ENCODE results near the gene SULT2B1. TPM values are rescaled to one million over a fixed set of nuclear protein-coding genes. Genes with fewer than 3 reads are reported as not detected.

Gene SULT2B1
- total and polyA plus RNA-seq, 2 of the 4 experiments (the other 2 are of a cell fraction), result 0.09 TPM; not detected in 1

DNA sequence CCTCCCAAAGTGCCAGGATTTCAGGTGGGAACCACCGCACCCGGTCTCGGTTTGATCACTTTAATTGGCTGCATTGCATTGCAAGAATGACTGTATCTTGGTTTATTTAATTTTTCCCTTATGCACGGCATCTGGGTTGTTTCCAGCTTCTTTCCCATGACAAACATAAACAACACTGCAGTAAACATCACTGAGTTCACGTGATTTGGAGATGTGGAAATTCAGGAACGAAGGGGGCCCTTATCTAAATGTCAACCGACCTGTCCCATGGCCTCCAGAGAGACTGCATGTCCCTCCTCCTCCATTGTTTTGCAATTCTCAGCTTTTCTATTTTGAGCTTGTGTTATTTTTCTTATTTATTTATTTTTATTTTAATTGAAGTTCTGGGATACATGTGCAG, 14.4 kb upstream of the SULT2B1 start:
- no peak overlapping the region for H2BK120ac ChIP-seq (ENCODE audit: low read depth, low read length)
- no peak overlapping the region for H2BK5ac ChIP-seq (ENCODE audit: low read depth, low read length, poor library complexity, severe bottlenecking)
- H2AK5ac ChIP-seq (ENCODE audit: low read depth, low read length), result no peak overlapping the region
- H2AK9ac ChIP-seq (replicated peaks; ENCODE audit: low read depth, low read length, poor library complexity), result no peak overlapping the region
- no peak overlapping the region for H4K91ac ChIP-seq (ENCODE audit: insufficient read depth, low read depth, low read length)
- no peak overlapping the region for H4K8ac ChIP-seq (ENCODE audit: low read depth in 2 of 2, low read length in 2 of 2)
- H3K4ac ChIP-seq (ENCODE audit: low read depth, low read length), result no peak overlapping the region
- ChIA-PET CTCF (no interaction called here), POLR2A (ENCODE audit: unreplicated experiment) (no interaction called here)
- H3K79me1 ChIP-seq (ENCODE audit: low read depth in 1 of 2, low read length in 2 of 2), result no peaks in the 10 kb centered on the region
- H3K36me3 ChIP-seq (ENCODE audit: control insufficient read depth, insufficient read depth, low read length), result no peaks in the 10 kb centered on the region
- no peaks in the 10 kb centered on the region; the same call in 1 of the 2 replicates for H3K27me3 ChIP-seq (ENCODE audit: control insufficient read depth, insufficient read depth, low read length)
- H3K18ac ChIP-seq (ENCODE audit: low read depth, low read length), result no peak overlapping the region
- H3K27ac ChIP-seq (ENCODE audit: insufficient read depth, low read length), result no peak overlapping the region
- TF ChIP-seq, protein P1, sequence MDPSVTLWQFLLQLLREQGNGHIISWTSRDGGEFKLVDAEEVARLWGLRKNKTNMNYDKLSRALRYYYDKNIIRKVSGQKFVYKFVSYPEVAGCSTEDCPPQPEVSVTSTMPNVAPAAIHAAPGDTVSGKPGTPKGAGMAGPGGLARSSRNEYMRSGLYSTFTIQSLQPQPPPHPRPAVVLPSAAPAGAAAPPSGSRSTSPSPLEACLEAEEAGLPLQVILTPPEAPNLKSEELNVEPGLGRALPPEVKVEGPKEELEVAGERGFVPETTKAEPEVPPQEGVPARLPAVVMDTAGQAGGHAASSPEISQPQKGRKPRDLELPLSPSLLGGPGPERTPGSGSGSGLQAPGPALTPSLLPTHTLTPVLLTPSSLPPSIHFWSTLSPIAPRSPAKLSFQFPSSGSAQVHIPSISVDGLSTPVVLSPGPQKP (IDR thresholded peaks at IDR 0.05; ENCODE audit: borderline replicate concordance, low read depth, low read length), result no peak
- TF ChIP-seq MXI1 (IDR thresholded peaks at IDR 0.05; ENCODE audit: borderline replicate concordance, low read depth, low read length) (no peak), CHD1 (IDR thresholded peaks at IDR 0.05; ENCODE audit: low read depth, low read length) (no peak), BHLHE40 (IDR thresholded peaks at IDR 0.05; ENCODE audit: low read depth, low read length) (no peak), NFE2L2 (IDR thresholded peaks at IDR 0.05; ENCODE audit: low read depth, low read length) (no peak), RFX5 (IDR thresholded peaks at IDR 0.05; ENCODE audit: low read depth, low read length) (no peak), POLR2A (IDR thresholded peaks at IDR 0.05; ENCODE audit: low read depth, low read length) (no peak), MAFK (IDR thresholded peaks at IDR 0.05; ENCODE audit: low read depth, low read length) (no peak), RCOR1 (IDR thresholded peaks at IDR 0.05; ENCODE audit: insufficient replicate concordance, low read length) (no peak), RAD21 (IDR thresholded peaks at IDR 0.05; ENCODE audit: low read length) (no peak), SMC3 (IDR thresholded peaks at IDR 0.05; ENCODE audit: low read depth, low read length) (no peak), CEBPB (IDR thresholded peaks at IDR 0.05; ENCODE audit: low read depth, low read length) (no peak), FOS (IDR thresholded peaks at IDR 0.05; ENCODE audit: low read depth, low read length) (no peak)
- TF ChIP-seq, protein P2, sequence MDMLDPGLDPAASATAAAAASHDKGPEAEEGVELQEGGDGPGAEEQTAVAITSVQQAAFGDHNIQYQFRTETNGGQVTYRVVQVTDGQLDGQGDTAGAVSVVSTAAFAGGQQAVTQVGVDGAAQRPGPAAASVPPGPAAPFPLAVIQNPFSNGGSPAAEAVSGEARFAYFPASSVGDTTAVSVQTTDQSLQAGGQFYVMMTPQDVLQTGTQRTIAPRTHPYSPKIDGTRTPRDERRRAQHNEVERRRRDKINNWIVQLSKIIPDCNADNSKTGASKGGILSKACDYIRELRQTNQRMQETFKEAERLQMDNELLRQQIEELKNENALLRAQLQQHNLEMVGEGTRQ (IDR thresholded peaks at IDR 0.05; ENCODE audit: low read depth, low read length), result no peak
- no peaks in the 10 kb centered on the region for H3K4me1 ChIP-seq (ENCODE audit: control insufficient read depth, insufficient read depth, low read length)
- no peak overlapping the region for H3K23ac ChIP-seq (ENCODE audit: low read depth, low read length)
- H3K4me3 ChIP-seq (ENCODE audit: insufficient read depth, low read depth, low read length), result no peak overlapping the region
- H3K14ac ChIP-seq (replicated peaks; ENCODE audit: low read depth, low read length), result no peak overlapping the region
- no peak overlapping the region for H2BK20ac ChIP-seq (ENCODE audit: low read depth, low read length)
- DNase-seq (no peak), ATAC-seq (ENCODE audit: low read depth) (no peak)
- no peak overlapping the region for H3K4me2 ChIP-seq (ENCODE audit: low read depth, low read length)
- H2BK15ac ChIP-seq (ENCODE audit: low read depth, low read length), result no peak overlapping the region
- H3K9me3 ChIP-seq (ENCODE audit: control insufficient read depth, insufficient read depth, low read length), result no peaks in the 10 kb centered on the region
- no CpG with 5 or more reads among the region's 7 CpGs for WGBS, 2 experiments (ENCODE audit: extremely low coverage in 2 of 2, insufficient read length in 1 of 2)
- in situ Hi-C loops (cut with MboI; ENCODE audit: low sequenced_read_pairs), result no loop called here
- no peaks in the 10 kb centered on the region for H4K20me1 ChIP-seq (ENCODE audit: insufficient read depth, low read length)
- dilution Hi-C loops (cut with HindIII; ENCODE audit: low sequenced_read_pairs, unreplicated experiment), result no loop called here
- no TSS peak for BruUV-seq (replicated peaks)
- H3K9me1 ChIP-seq (ENCODE audit: insufficient read depth, low read length), result no peaks in the 10 kb centered on the region
- intact Hi-C loops (cut with micrococcal nuclease), result no loop called here
- H3K9ac ChIP-seq (ENCODE audit: low read depth, low read length), result no peak overlapping the region
- no peak overlapping the region for H3K56ac ChIP-seq (ENCODE audit: extremely low read depth, insufficient read depth, low read length)
- no peak overlapping the region for H2AFZ ChIP-seq (replicated peaks; ENCODE audit: low read length, poor library complexity)
- no peak overlapping the region for H4K5ac ChIP-seq (ENCODE audit: low read depth, low read length)
